Myometrial cell (primary cell): Measurements from ENCODE around the gene IKBKE. TPM values are rescaled to one million over a fixed set of nuclear protein-coding genes. Genes with fewer than 3 reads are reported as not detected.

Experiments
- total RNA-seq: library from RNA; depleted of rRNA; stranded (reverse); fragments of >200 nt; gene quantifications from 2 replicates; pipeline ENCODE4 v1.2.3, GENCODE V29; 2015

The IKBKE gene
- 12.1 and 15.8 TPM in 2 replicates for total RNA-seq

GRCh38 chr1:206469933-206470691 lies at the start of gene IKBKE:
IKBKE (plus strand) TSS chr1:206470476; CDS start chr1:206473228, 2,752 bp downstream.

DNA sequence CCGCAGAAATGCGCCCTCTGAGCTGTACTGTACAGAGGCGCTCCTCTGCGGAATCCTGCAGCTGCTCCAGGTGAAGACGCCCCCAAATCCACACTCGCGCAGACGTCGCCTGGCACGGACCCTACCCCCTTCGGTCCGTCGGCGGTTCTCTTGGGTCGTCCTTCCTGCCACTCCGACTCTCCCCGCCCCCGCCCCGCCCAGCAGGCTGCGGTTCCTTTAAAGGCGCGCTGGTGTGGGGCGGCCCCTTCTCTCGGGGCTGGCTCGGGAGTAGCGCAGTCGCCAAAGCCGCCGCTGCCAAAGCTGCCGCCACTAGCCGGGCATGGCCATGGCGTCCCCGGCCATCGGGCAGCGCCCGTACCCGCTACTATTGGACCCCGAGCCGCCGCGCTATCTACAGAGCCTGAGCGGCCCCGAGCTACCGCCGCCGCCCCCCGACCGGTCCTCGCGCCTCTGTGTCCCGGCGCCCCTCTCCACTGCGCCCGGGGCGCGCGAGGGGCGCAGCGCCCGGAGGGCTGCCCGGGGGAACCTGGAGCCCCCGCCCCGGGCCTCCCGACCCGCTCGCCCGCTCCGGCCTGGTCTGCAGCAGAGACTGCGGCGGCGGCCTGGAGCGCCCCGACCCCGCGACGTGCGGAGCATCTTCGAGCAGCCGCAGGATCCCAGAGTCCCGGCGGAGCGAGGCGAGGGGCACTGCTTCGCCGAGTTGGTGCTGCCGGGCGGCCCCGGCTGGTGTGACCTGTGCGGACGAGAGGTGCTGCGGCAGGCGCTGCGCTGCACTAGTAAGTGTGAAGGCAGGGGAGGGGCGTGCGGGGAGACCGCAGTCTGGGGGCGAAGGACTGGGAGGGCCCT lies 37.2 kb downstream of the IKBKE start, which contains the start of gene RASSF5:
Gene RASSF5, plus strand, starts transcription at position 248 of the 846 bp plus-strand sequence. Its CDS starts 72 bp downstream, at position 320.

Other genes starting within 250 kb of the IKBKE start
- under 0.01 and 0.71 TPM in 2 replicates for gene RASSF5, start 37.1 kb downstream of the IKBKE start, total RNA-seq
- gene EIF2D, start 142.0 kb downstream of the IKBKE start, total RNA-seq = 54.4 and 64.0 TPM in 2 replicates
- gene DYRK3, start 165.1 kb downstream of the IKBKE start, total RNA-seq = 23.1 and 27.3 TPM in 2 replicates
- 50.3 and 53.9 TPM in 2 replicates for gene MAPKAPK2, start 214.4 kb downstream of the IKBKE start, total RNA-seq